HEK293 (cell line): ENCODE data around the gene LYPD6B.

ENCODE experiments used
- CTCF ChIA-PET: fragments of 350-600 bp; formaldehyde crosslinking; extraction: SDS; loops from one replicate; lab custom pipeline; 2021; ENCODE audit warnings: antibody characterized with exemption; lab: Yijun Ruan, JAX
- POLR2A ChIA-PET: fragments of 300-600 bp; formaldehyde crosslinking; extraction: SDS; loops from one replicate; lab custom pipeline; 2020; ENCODE audit warnings: antibody characterized with exemption, inconsistent platforms; lab: Yijun Ruan, JAX
- H3K27ac ChIP-seq: fragments of 200-500 bp; sonication (Bioruptor generic); 2 replicates; pipeline ENCODE4 v1.5.1; 2014; ENCODE audit warnings: low read depth, low read length, control low read depth, inconsistent platforms; ENCODE audit errors: extremely low read depth
- H3K36me3 ChIP-seq, 2 experiments: fragments of 200-500 bp in 1 of 2; sonication (Bioruptor generic) in 1 of 2; 1 replicate in 1 of 2; 2 replicates in 1 of 2; pipeline ENCODE4 v1.5.1; 2014 to 2017; ENCODE audit warnings: inconsistent platforms in 2 of 2, low read length in 2 of 2; ENCODE audit not compliant: control insufficient read depth in 2 of 2, insufficient read depth in 1 of 2
- H3K4me1 ChIP-seq: fragments of 200-500 bp; sonication (Bioruptor generic); 2 replicates; pipeline ENCODE4 v1.5.1; 2014; ENCODE audit warnings: mild to moderate bottlenecking, low read length, inconsistent platforms; ENCODE audit not compliant: control insufficient read depth, insufficient read depth
- H3K4me3 ChIP-seq: 2 replicates; pipeline ENCODE4 v1.5.1; 2011; ENCODE audit warnings: low read depth, mild to moderate bottlenecking, control low read depth, low read length, moderate library complexity
- H3K9me3 ChIP-seq: fragments of 200-500 bp; sonication (Bioruptor generic); 2 replicates; pipeline ENCODE4 v1.5.1; 2014; ENCODE audit warnings: low read depth, low read length, inconsistent platforms; ENCODE audit not compliant: control insufficient read depth, insufficient read depth
- BCL11A ChIP-seq: fragments of 450-650 bp; formaldehyde crosslinking; IDR thresholded peaks from 2 replicates; pipeline ENCODE4 v1.5.1; 2016; ENCODE audit warnings: low read depth, missing biosample characterization, missing genetic modification characterization
- BCL11B ChIP-seq: fragments of 450-650 bp; formaldehyde crosslinking; IDR thresholded peaks from 2 replicates; pipeline ENCODE4 v1.5.1; 2016; ENCODE audit warnings: low read depth, missing biosample characterization, missing genetic modification characterization
- GFI1B ChIP-seq: fragments of 450-650 bp; formaldehyde crosslinking; IDR thresholded peaks from 2 replicates; pipeline ENCODE4 v1.5.1; 2016; ENCODE audit warnings: missing biosample characterization, missing genetic modification characterization
- GLIS1 ChIP-seq: fragments of 450-650 bp; formaldehyde crosslinking; IDR thresholded peaks from 2 replicates; pipeline ENCODE4 v1.5.1; 2016; ENCODE audit warnings: missing biosample characterization, missing genetic modification characterization
- IKZF3 ChIP-seq: fragments of 450-650 bp; IDR thresholded peaks from 2 replicates; pipeline ENCODE4 v1.5.0; 2018; ENCODE audit warnings: missing biosample characterization, mild to moderate bottlenecking, missing genetic modification characterization, moderate library complexity
- YY1 ChIP-seq: fragments of 450-650 bp; formaldehyde crosslinking; IDR thresholded peaks from 2 replicates; pipeline ENCODE4 v1.5.1; 2018; ENCODE audit warnings: missing biosample characterization, missing genetic modification characterization
- ZFHX2 ChIP-seq: fragments of 450-650 bp; formaldehyde crosslinking; conservative IDR thresholded peaks from 2 replicates; pipeline ENCODE4 v1.5.1; 2016; ENCODE audit warnings: missing biosample characterization, missing genetic modification characterization
- ZNF132 ChIP-seq: fragments of 450-650 bp; formaldehyde crosslinking; IDR thresholded peaks from 2 replicates; pipeline ENCODE4 v1.5.1; 2017; ENCODE audit warnings: missing biosample characterization, missing genetic modification characterization, borderline replicate concordance
- ZNF138 ChIP-seq: fragments of 450-650 bp; formaldehyde crosslinking; IDR thresholded peaks from 2 replicates; pipeline ENCODE4 v1.5.1; 2016; ENCODE audit warnings: missing biosample characterization, missing genetic modification characterization, borderline replicate concordance
- ZNF169 ChIP-seq: fragments of 450-650 bp; formaldehyde crosslinking; IDR thresholded peaks from 2 replicates; pipeline ENCODE4 v1.5.1; 2016; ENCODE audit warnings: missing biosample characterization, missing genetic modification characterization
- ZNF184 ChIP-seq: fragments of 450-650 bp; IDR thresholded peaks from 2 replicates; pipeline ENCODE4 v1.5.1; 2018; ENCODE audit warnings: missing biosample characterization, mild to moderate bottlenecking, missing genetic modification characterization
- ZNF223 ChIP-seq: fragments of 450-650 bp; formaldehyde crosslinking; IDR thresholded peaks from 2 replicates; pipeline ENCODE4 v1.5.1; 2016; ENCODE audit warnings: missing biosample characterization, missing genetic modification characterization
- ZNF394 ChIP-seq: fragments of 450-650 bp; formaldehyde crosslinking; IDR thresholded peaks from 2 replicates; pipeline ENCODE4 v1.5.1; 2016; ENCODE audit warnings: missing biosample characterization, missing genetic modification characterization, mild to moderate bottlenecking, moderate library complexity, borderline replicate concordance
- ZNF426 ChIP-seq: fragments of 450-650 bp; formaldehyde crosslinking; IDR thresholded peaks from 2 replicates; pipeline ENCODE4 v1.5.1; 2017; ENCODE audit warnings: missing biosample characterization, missing genetic modification characterization, mild to moderate bottlenecking, inconsistent platforms, moderate library complexity
- ZNF501 ChIP-seq: fragments of 450-650 bp; formaldehyde crosslinking; IDR thresholded peaks from 2 replicates; pipeline ENCODE4 v1.5.1; 2016; ENCODE audit warnings: missing biosample characterization, missing genetic modification characterization
- ZNF510 ChIP-seq: fragments of 450-650 bp; formaldehyde crosslinking; IDR thresholded peaks from 2 replicates; pipeline ENCODE4 v1.5.1; 2018; ENCODE audit warnings: mild to moderate bottlenecking, missing genetic modification characterization, missing biosample characterization; ENCODE audit not compliant: insufficient replicate concordance
- ZNF544 ChIP-seq: fragments of 450-650 bp; formaldehyde crosslinking; IDR thresholded peaks from 2 replicates; pipeline ENCODE4 v1.5.0; 2017; ENCODE audit warnings: missing biosample characterization, missing genetic modification characterization
- ZNF549 ChIP-seq: fragments of 450-650 bp; IDR thresholded peaks from 2 replicates; pipeline ENCODE4 v1.5.1; 2018; ENCODE audit warnings: missing biosample characterization, missing genetic modification characterization, mild to moderate bottlenecking, inconsistent platforms, moderate library complexity
- ZNF561 ChIP-seq: fragments of 450-650 bp; IDR thresholded peaks from 2 replicates; pipeline ENCODE4 v1.5.1; 2018; ENCODE audit warnings: missing biosample characterization, missing genetic modification characterization, borderline replicate concordance
- ZNF624 ChIP-seq: fragments of 450-650 bp; formaldehyde crosslinking; IDR thresholded peaks from 2 replicates; pipeline ENCODE4 v1.5.1; 2017; ENCODE audit warnings: missing biosample characterization, missing genetic modification characterization
- ZNF660 ChIP-seq: fragments of 450-650 bp; IDR thresholded peaks from 2 replicates; pipeline ENCODE4 v1.5.1; 2018; ENCODE audit warnings: missing biosample characterization, mild to moderate bottlenecking, missing genetic modification characterization
- ZNF768 ChIP-seq: fragments of 450-650 bp; formaldehyde crosslinking; IDR thresholded peaks from 2 replicates; pipeline ENCODE4 v1.5.1; 2018; ENCODE audit warnings: missing biosample characterization, mild to moderate bottlenecking, missing genetic modification characterization
- ZNF777 ChIP-seq: fragments of 450-650 bp; formaldehyde crosslinking; IDR thresholded peaks from 2 replicates; pipeline ENCODE4 v1.5.1; 2017; ENCODE audit warnings: missing biosample characterization, missing genetic modification characterization, borderline replicate concordance
- ZNF785 ChIP-seq: fragments of 450-650 bp; formaldehyde crosslinking; IDR thresholded peaks from 2 replicates; pipeline ENCODE4 v1.5.1; 2016; ENCODE audit warnings: missing biosample characterization, missing genetic modification characterization
- ZNF843 ChIP-seq: fragments of 450-650 bp; formaldehyde crosslinking; IDR thresholded peaks from 2 replicates; pipeline ENCODE4 v1.5.1; 2016; ENCODE audit warnings: missing biosample characterization, missing genetic modification characterization
- TF ChIP-seq, protein P1 (sequence below): fragments of 450-650 bp; formaldehyde crosslinking; IDR thresholded peaks from 2 replicates; pipeline ENCODE4 v1.5.1; 2017; ENCODE audit warnings: missing biosample characterization, missing genetic modification characterization
- TF ChIP-seq, protein P2 (sequence below): fragments of 450-650 bp; formaldehyde crosslinking; IDR thresholded peaks from 2 replicates; pipeline ENCODE4; 2016; ENCODE audit warnings: missing biosample characterization, missing genetic modification characterization
- TF ChIP-seq, protein P3 (sequence below): fragments of 450-650 bp; formaldehyde crosslinking; optimal IDR thresholded peaks from 2 replicates; pipeline ENCODE3; 2016; ENCODE audit warnings: missing biosample characterization, mild to moderate bottlenecking, missing genetic modification characterization

The LYPD6B gene

DNA sequence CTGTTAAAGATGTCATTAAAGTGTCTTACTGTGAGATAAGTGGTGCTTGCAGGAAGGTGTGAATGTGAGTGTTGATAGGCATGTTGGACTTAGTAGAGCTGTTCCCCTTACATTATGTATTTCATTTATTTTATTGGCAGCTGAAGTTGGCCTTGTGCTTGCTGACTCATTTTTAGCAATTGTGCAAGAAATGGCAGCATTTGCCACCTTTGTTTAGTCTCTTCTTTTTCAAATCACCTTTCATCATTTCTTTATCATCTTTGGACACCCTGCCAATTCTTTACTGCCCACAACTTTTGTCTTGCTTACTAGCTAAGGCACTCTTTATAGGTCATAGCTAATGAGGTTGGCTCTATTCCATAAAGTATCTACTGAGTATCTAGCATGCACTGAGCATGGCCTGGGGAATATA lies 161.6 kb downstream of the LYPD6B start (continued):
- TF ChIP-seq, protein P1, sequence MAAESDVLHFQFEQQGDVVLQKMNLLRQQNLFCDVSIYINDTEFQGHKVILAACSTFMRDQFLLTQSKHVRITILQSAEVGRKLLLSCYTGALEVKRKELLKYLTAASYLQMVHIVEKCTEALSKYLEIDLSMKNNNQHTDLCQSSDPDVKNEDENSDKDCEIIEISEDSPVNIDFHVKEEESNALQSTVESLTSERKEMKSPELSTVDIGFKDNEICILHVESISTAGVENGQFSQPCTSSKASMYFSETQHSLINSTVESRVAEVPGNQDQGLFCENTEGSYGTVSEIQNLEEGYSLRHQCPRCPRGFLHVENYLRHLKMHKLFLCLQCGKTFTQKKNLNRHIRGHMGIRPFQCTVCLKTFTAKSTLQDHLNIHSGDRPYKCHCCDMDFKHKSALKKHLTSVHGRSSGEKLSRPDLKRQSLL (tag by site-specific recombination) = no peak
- TF ChIP-seq ZNF549 (tag by site-specific recombination) (no peak), ZNF132 (tag by site-specific recombination) (no peak), ZNF223 (tag by site-specific recombination) (no peak), ZNF394 (tag by site-specific recombination) (no peak), ZFHX2 (no peak), ZNF777 (tag by site-specific recombination) (no peak), ZNF843 (tag by site-specific recombination) (peak; percentile 71)

DNA sequence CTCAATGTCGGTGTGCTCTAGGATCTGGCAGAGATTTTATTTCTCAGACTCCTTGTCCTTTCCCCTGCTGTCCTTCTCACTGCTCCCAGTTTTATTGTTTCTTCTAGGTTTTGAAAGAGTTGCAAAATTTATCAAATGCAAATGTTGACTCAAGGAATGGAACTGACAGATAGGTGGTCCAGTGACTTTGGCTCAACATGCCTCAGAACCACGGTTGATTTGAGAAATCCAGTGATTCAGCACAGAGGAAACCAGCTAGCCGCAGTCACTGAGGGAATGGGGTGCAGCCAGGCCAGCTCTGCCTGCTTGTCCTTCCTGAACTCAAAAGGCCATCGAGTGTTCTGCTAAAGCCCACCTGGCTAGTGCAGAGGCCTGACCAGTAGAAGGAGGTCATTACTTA lies 166.2 kb downstream of the LYPD6B start:
- no peaks in the 10 kb centered on the region for H3K9me3 ChIP-seq
- no peaks in the 10 kb centered on the region for H3K36me3 ChIP-seq
- H3K4me3 ChIP-seq = no peak overlapping the region
- 0 out of 2 replicates have a peak overlapping the region, but pooled peaks have one; percentile 19 for H3K27ac ChIP-seq
- TF ChIP-seq IKZF3 (tag by site-specific recombination) (no peak), ZNF169 (tag by site-specific recombination) (no peak), YY1 (tag by site-specific recombination) (no peak), ZNF768 (tag by site-specific recombination) (no peak), ZNF501 (tag by site-specific recombination) (no peak), ZNF660 (tag by site-specific recombination) (no peak), ZNF544 (tag by site-specific recombination) (no peak), ZNF561 (tag by site-specific recombination) (no peak), ZNF624 (tag by site-specific recombination) (no peak), GLIS1 (tag by site-specific recombination) (no peak), BCL11B (tag by site-specific recombination) (no peak), ZNF510 (tag by site-specific recombination) (no peak), ZNF184 (tag by site-specific recombination) (no peak), GFI1B (tag by site-specific recombination) (no peak), ZNF785 (tag by site-specific recombination) (no peak), ZNF426 (no peak), BCL11A (no peak), ZNF138 (tag by site-specific recombination) (no peak)
- TF ChIP-seq, protein P2, sequence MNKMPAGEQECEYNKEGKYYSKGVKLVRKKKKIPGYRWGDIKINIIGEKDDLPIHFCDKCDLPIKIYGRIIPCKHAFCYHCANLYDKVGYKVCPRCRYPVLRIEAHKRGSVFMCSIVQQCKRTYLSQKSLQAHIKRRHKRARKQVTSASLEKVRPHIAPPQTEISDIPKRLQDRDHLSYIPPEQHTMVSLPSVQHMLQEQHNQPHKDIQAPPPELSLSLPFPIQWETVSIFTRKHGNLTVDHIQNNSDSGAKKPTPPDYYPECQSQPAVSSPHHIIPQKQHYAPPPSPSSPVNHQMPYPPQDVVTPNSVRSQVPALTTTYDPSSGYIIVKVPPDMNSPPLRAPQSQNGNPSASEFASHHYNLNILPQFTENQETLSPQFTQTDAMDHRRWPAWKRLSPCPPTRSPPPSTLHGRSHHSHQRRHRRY = no peak
- TF ChIP-seq, protein P3, sequence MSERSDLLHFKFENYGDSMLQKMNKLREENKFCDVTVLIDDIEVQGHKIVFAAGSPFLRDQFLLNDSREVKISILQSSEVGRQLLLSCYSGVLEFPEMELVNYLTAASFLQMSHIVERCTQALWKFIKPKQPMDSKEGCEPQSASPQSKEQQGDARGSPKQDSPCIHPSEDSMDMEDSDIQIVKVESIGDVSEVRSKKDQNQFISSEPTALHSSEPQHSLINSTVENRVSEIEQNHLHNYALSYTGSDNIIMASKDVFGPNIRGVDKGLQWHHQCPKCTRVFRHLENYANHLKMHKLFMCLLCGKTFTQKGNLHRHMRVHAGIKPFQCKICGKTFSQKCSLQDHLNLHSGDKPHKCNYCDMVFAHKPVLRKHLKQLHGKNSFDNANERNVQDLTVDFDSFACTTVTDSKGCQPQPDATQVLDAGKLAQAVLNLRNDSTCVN (tag by site-specific recombination) = no peak
- ChIA-PET CTCF (interaction anchor here (0.8 to 0.9 kb wide), 2 partner anchors 11 to 109 kb away, joined by 3 to 4 read pairs; no protein-coding TSS in a partner anchor), POLR2A (no interaction called here)
- H3K4me1 ChIP-seq = peaks cover 23% of the 10 kb centered on the region
